Measurements from ENCODE around the gene CLEC11A.

The CLEC11A gene

DNA sequence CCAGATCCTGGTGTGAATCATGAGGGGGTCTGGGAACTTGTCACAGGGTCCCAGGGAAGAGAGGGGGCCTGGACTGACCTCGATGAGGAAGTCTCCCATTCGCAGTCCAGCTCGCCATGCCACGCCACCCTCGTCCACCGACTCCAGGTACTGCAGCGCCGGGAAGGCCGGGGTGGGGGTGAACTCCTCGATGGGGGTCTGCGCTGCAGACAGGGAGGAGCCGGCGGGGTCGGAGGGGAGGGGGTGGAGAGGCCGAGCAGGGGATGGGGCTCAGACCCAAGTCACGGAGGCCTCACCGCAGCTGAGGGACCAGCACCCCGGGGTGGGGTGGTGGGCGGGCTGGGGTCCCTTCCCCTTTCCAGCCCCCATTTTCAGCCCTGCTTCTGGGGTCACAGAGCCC is 34.4 kb upstream of the CLEC11A start:
- DNase-seq (ENCODE audit: low read depth): no peak
- TF ChIP-seq, protein P1, sequence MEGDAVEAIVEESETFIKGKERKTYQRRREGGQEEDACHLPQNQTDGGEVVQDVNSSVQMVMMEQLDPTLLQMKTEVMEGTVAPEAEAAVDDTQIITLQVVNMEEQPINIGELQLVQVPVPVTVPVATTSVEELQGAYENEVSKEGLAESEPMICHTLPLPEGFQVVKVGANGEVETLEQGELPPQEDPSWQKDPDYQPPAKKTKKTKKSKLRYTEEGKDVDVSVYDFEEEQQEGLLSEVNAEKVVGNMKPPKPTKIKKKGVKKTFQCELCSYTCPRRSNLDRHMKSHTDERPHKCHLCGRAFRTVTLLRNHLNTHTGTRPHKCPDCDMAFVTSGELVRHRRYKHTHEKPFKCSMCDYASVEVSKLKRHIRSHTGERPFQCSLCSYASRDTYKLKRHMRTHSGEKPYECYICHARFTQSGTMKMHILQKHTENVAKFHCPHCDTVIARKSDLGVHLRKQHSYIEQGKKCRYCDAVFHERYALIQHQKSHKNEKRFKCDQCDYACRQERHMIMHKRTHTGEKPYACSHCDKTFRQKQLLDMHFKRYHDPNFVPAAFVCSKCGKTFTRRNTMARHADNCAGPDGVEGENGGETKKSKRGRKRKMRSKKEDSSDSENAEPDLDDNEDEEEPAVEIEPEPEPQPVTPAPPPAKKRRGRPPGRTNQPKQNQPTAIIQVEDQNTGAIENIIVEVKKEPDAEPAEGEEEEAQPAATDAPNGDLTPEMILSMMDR (IDR thresholded peaks at IDR 0.05; ENCODE audit: control insufficient read depth, extremely low read depth, insufficient read depth): no peak
- no peak overlapping the region for H3K4me3 ChIP-seq (ENCODE audit: low read depth, low read length)

DNA sequence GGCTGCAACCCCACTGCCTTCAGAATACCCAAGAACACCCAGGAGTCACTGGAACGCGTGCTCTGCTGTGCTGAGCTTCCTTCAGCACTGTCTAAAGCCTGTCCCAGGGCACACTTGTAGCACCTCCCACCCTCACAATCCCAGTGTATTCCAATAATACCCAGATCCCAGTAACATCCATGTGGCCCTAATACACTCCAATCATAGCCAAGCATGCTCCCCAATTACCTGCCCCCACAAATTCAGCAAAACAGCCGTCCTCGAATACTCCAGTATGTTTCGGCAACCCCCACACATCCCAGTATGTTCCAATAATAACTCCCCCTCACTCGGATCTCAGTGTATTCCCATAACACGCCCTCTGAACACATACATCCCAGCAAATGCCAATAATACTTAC is 32.7 kb upstream of the CLEC11A start:
- H3K4me3 ChIP-seq (ENCODE audit: low read depth, low read length): no peak overlapping the region
- TF ChIP-seq, protein P1 (IDR thresholded peaks at IDR 0.05; ENCODE audit: control insufficient read depth, extremely low read depth, insufficient read depth): no peak
- DNase-seq (ENCODE audit: low read depth): no peak

GRCh38 chr19:50693064-50693975 is 29.8 kb upstream of the CLEC11A start:
- TF ChIP-seq, protein P1 (IDR thresholded peaks at IDR 0.05; ENCODE audit: control insufficient read depth, extremely low read depth, insufficient read depth): no peak
- DNase-seq (ENCODE audit: low read depth): no peak
- no peak overlapping the region for H3K4me3 ChIP-seq (ENCODE audit: low read depth, low read length)

GRCh38 chr19:50694815-50695145 is 28.4 kb upstream of the CLEC11A start:
- no peak for DNase-seq (ENCODE audit: low read depth)
- no peak overlapping the region for H3K4me3 ChIP-seq (ENCODE audit: low read depth, low read length)
- TF ChIP-seq, protein P1 (IDR thresholded peaks at IDR 0.05; ENCODE audit: control insufficient read depth, extremely low read depth, insufficient read depth): no peak

GRCh38 chr19:50695251-50696093 is 27.7 kb upstream of the CLEC11A start:
- no peak overlapping the region for H3K4me3 ChIP-seq (ENCODE audit: low read depth, low read length)
- DNase-seq (ENCODE audit: low read depth): no peak
- TF ChIP-seq, protein P1 (IDR thresholded peaks at IDR 0.05; ENCODE audit: control insufficient read depth, extremely low read depth, insufficient read depth): no peak

DNA sequence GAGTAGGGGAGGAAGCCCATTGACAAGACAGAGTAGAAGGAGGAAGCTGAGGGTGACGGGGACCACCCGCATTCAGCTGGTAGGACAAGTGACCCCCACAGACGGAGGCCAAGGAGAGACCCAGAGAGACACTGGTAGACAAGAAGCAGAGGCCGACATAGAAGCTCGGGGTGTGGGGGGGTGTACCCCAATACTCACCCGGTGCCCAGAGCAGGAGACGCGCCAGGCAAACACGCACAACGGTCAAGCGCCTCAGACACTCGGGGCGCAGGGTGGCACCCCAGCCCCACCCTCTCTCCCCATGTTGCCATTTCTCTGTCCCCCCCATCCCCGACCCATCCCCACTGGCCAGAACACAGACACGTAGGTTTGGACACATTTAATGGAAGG is 27.1 kb upstream of the CLEC11A start:
- no peak for DNase-seq (ENCODE audit: low read depth)
- TF ChIP-seq, protein P1 (IDR thresholded peaks at IDR 0.05; ENCODE audit: control insufficient read depth, extremely low read depth, insufficient read depth): no peak
- H3K4me3 ChIP-seq (ENCODE audit: low read depth, low read length): no peak overlapping the region
